GM12864 (cell line): ENCODE results near the gene C2CD4D.

Experiments
- DNase-seq: peaks from one replicate; pipeline ENCODE4 v3.0.0-alpha.2; 2011; ENCODE audit warnings: low read depth
- H3K4me3 ChIP-seq: 2 replicates; pipeline ENCODE4 v1.5.1; 2011; ENCODE audit warnings: mild to moderate bottlenecking, low read depth, low read length, control low read depth
- CTCF ChIP-seq: IDR thresholded peaks from 2 replicates; pipeline ENCODE4 v1.5.1; 2011; ENCODE audit warnings: low read depth, mild to moderate bottlenecking, moderate library complexity, low read length, control low read depth, inconsistent platforms; ENCODE audit errors: missing control alignments

C2CD4D gene

GRCh38 chr1:151807131-151807530 lies 32.5 kb downstream of the C2CD4D start:
- no peak overlapping the region for H3K4me3 ChIP-seq
- DNase-seq = no peak
- no peak for TF ChIP-seq CTCF

GRCh38 chr1:151806170-151806569 lies 33.5 kb downstream of the C2CD4D start:
- H3K4me3 ChIP-seq = no peak overlapping the region
- TF ChIP-seq CTCF = no peak
- no peak for DNase-seq

GRCh38 chr1:151805066-151805820 lies 34.4 kb downstream of the C2CD4D start, which contains the start of gene LINGO4:
Gene LINGO4 (minus strand): TSS chr1:151805419. CDS start chr1:151802704, 2,715 bp downstream.
- TF ChIP-seq CTCF = no peak
- no peak within 1 kb of the TSS for H3K4me3 ChIP-seq
- no peak for DNase-seq

- TF ChIP-seq CTCF = no peak
- no peak overlapping the region for H3K4me3 ChIP-seq
- no peak for DNase-seq
These were observed 35.7 kb downstream of the C2CD4D start for GRCh38 chr1:151803915-151804314.

- no peak for DNase-seq
- no peak for TF ChIP-seq CTCF
- H3K4me3 ChIP-seq = no peak overlapping the region
These were observed 36.5 kb downstream of the C2CD4D start for GRCh38 chr1:151803164-151803563.

GRCh38 chr1:151802372-151802771 lies 37.2 kb downstream of the C2CD4D start:
- DNase-seq = no peak
- H3K4me3 ChIP-seq = no peak overlapping the region
- TF ChIP-seq CTCF = no peak

GRCh38 chr1:151801846-151802245 lies 37.8 kb downstream of the C2CD4D start:
- H3K4me3 ChIP-seq = no peak overlapping the region
- no peak for TF ChIP-seq CTCF
- DNase-seq = no peak
